Fibroblast of gingiva (primary cell): ENCODE data around the gene C11orf98.
A peak's percentile ranks its signal among the peaks of the same experiment; 100 is the strongest.
"Not testable (repeated sequence)": the region's sequence is repeated elsewhere in the genome, so short reads cannot be mapped to it uniquely, and the experiment has no call there.

Source experiments
- DNase-seq: peaks from one replicate; pipeline ENCODE4 v3.0.0-alpha.2; 2011; ENCODE audit warnings: low read depth

Gene C11orf98

GRCh38 chr11:62665075-62665598, at the start of gene C11orf98, which contains the start of gene CSKMT:
Gene C11orf98, minus strand, starts transcription at chr11:62665210. Its CDS starts 41 bp downstream, at chr11:62665169.
Gene CSKMT, plus strand, starts transcription at chr11:62665312. Its CDS starts 568 bp downstream, at chr11:62665880.
- peak; percentile 94 for DNase-seq

DNA sequence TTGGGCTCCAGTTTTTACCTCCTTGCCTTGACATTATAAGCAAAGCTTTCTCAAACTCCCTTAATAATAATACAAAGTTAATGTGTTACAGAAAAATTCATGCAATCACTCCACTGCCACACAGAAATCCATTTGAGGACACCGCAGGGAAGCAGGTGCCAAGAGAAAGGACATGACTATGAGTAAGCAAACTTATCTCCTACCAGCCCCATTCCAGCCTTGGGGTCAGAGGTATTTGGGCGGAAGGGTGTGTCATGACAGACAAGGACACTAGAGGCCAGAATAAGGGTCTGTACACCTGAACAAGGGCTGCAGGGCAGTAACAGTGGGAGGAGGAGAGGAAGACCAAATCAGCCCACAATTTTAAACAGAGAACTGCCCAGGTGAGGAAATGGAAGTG, 48.3 kb upstream of the C11orf98 start:
- no peak for DNase-seq

DNA sequence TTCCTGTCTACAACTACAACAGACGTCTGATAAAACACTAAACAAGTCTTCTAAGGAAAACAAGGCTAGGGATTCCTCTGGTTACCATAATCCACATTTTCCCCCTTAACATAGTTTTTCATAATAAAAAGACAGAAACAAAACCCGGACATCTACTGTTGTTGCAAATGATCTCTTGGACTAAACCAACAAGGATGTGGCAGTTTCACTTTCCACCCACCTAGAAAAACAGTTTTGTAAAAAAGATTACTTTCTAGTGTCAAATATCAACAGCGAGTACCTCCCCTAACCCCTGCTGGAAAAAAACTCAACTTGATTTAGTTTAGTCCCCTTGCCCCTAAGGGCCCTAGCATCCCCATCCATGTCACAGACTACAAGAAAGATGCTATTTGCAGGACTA, 47.9 kb upstream of the C11orf98 start:
- no peak for DNase-seq

GRCh38 chr11:62712276-62712812, 47.3 kb upstream of the C11orf98 start:
- no peak for DNase-seq

DNA sequence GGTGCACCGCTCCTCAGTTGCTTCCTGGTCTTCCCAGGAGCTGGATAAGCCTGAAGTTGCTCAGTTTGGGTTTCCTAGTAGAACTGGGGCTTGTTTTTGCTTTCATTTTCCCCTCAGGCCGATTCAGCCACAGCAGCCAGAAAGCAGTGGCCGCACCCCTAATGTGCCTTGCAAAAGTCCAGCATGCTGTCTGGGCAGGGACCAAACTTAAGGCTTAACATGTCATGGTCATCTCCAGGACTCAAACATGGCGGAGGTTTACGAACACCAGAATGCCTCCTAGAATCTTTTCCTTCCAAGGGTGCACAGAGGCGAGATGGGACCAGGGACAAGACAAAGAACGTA, 45.0 kb upstream of the C11orf98 start:
- peak; percentile 48 for DNase-seq

DNA sequence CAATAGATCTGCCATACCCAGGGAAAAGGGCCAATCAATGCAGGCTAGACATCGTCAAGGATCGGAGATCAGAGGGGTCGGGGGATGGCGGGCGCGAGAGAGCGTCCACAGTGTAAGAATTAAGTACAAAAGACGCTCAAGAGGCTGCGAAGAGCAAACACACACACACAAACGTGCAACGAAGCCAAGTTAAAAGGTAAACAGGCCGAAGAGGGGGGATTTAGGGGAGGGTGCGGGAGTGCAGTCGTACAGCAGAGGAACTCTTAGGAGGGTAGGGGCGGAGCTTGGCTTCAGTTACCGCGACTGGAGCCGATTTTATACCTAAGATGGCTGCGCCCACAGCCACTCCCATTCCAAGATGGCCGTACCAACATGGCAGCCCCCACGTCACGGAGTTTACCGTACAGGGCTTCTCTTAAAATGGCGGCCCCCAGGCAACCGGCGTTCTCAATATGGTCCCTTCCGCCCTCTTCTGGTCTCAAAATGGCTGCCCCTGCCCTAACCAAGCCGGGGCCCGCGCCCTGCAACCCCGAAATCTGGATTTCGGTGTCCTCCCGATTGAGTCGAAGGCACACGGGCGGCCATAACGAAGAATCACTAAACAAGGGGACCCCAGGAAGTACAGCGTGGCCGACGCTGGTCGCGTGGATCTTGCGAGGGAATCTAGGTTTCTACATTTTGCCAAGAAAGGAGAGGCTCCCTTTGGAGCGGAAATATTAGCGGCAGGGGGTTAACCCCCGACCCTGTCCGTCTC, 44.4 kb upstream of the C11orf98 start:
- peak; percentile 97 for DNase-seq

- DNase-seq = no peak
Observed at GRCh38 chr11:62708793-62709192, 43.8 kb upstream of the C11orf98 start.

GRCh38 chr11:62708392-62708791, 43.4 kb upstream of the C11orf98 start:
- DNase-seq = no peak

DNA sequence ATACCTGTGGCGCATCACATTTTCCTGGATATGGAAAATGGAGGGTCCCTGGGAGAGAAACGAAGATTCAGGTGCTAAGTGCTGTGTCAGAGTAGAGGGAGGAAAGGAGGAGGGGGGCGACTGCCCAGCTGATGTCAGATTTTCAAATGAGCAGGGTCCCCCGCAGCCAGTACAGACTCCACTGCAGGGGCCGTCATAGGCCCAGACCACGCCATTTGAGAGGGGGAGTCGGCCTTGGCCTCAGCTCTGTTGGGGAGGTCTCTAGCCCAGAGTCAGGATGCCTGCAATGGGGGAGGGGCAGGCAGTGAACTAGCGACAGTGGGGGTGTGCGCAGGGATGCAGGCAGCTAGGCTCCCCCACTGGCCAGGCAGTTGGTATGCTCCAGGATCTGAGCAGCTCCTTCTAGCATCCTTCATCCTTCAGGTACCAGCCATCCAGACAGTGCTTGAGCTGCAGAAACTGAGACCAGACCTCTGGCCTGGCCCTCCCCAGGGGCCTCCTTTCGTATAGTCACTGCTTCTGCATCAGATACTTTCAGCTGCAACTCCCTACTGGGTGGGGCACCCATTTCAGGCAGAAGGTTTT, 42.4 kb upstream of the C11orf98 start, which contains the start of the genes BSCL2 and GNG3:
BSCL2 (minus strand) TSS at position 148 of the 585 bp plus-strand sequence. CDS start 229 bp downstream, outside the sequence.
GNG3 (plus strand) TSS at position 400 of the 585 bp plus-strand sequence. CDS start 620 bp downstream, outside the sequence.
- DNase-seq = no peak

DNA sequence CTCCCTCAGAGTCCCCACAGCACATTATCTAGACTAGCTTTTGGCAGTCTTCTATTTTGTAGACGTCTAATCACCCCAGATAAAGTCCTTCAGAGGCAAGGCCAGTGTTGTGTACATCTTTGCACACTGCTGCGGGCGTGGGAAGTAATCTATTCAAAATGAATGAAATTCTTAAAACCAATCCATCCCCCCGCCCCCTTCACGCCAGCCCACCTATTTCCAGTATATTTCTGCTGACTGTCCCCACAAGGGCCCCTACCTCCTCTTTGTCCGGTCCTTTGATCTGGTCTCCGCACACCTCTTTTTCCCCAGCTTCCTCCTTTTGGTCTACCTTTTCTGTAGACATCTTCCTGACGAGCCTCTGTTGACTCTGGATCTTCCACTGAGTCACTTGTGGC, 41.8 kb upstream of the C11orf98 start:
- DNase-seq = no peak

DNA sequence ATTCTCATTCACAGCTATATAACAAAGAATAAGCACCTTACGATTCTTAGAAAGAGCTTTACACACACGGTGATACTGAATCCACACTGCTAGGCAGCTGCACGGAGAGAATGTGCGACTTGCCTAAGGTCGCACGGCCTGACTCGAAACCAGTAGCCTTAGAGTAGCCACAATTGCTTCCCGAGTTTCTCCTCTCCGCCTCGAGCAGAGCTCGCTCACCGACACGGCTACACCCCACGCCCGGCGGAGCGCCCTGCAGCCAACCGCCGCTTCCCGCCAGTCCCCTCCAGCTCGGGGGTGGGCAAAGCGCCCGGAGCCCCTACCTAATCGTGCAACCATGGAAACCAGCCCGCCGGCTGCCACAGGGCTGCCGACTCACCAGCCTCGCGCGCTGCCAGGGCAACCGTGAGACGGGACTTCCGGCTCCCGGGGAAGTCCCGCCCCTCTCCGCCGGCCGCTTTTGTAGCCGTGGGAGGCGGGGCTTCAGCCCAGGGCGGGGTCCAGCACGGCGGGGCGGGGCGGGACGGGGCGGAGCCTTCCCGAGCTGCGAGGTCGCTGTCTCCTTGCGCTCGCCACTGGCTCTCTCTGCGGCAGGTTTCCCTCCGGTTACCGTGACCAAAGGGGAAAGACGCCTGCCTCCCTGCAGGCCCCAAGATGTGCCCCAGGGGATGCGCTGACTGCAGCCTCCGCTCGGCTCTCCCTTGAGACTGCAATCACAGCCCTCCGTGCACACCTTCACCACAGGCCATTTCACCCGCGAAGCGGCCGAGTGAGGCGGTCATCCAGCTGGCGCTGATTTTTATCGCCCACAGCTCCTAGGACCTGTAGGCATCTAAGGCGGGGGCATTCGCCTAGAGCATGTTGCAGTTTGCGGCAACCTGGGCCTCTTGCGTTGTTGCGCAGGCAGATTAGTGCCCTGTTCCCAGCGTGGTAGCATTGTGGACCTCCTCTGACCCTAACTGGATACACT, 41.2 kb upstream of the C11orf98 start:
- peak; percentile 93 for DNase-seq

DNA sequence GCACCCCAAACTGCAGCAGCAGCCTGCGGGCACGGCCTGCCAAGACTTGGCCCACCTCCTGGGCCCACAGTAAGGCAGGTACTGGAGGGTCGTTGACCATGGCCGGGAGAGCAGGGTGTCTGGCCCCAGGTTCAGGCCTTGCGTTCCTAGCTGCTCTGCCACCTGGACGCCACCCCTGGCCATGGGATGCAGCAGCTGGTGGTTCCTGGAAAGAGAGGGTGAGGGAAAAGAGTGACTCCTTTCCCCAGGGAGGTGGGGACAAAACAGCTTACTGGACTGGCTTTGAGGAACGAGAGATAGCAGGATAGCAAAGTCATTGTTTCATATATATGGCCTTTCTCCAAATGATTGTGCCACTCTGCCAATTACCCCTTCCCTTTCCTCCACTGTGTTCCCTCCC, 40.4 kb upstream of the C11orf98 start:
- DNase-seq = peak; percentile 40

- DNase-seq = not testable (repeated sequence)
Observed at GRCh38 chr11:62703921-62704320, 38.9 kb upstream of the C11orf98 start.

- DNase-seq = no peak
Observed at GRCh38 chr11:62702246-62702645, 37.2 kb upstream of the C11orf98 start.

GRCh38 chr11:62694455-62695167, 29.6 kb upstream of the C11orf98 start:
- DNase-seq = peak; percentile 81

- DNase-seq = not testable (repeated sequence)
Observed at GRCh38 chr11:62693624-62694023, 28.6 kb upstream of the C11orf98 start.

- DNase-seq = peak; percentile 96
Observed at GRCh38 chr11:62689421-62690183, 24.6 kb upstream of the C11orf98 start, which contains the start of gene LRRN4CL. Gene LRRN4CL, minus strand, starts transcription at chr11:62689530. Its CDS starts 1,022 bp downstream, at chr11:62688508.

- DNase-seq = no peak
Observed at GRCh38 chr11:62688491-62688890, 23.5 kb upstream of the C11orf98 start.

- no peak for DNase-seq
Observed at GRCh38 chr11:62687508-62688396, 22.7 kb upstream of the C11orf98 start.
